T-helper 1 cell treated with Interleukin-12 subunit alpha and Interleukin-12 subunit beta and Interleukin-4 antibody, amounts not matched to agents 30 μg/mL and 1 μg/mL, for 36 hours (primary cell): ENCODE measurements around the gene SLC24A3.

ENCODE experiments used
- H3K27ac Mint-ChIP-seq: one replicate; pipeline ENCODE4 v1.8.0; 2021; ENCODE audit warnings: mild to moderate bottlenecking, mixed read lengths
- H3K27me3 Mint-ChIP-seq: one replicate; pipeline ENCODE4 v1.8.0; 2021; ENCODE audit warnings: low read depth, mixed read lengths
- H3K36me3 Mint-ChIP-seq: one replicate; pipeline ENCODE4 v1.8.0; 2021; ENCODE audit warnings: low read depth, mixed read lengths
- H3K4me1 Mint-ChIP-seq: one replicate; pipeline ENCODE4 v1.8.0; 2021; ENCODE audit warnings: low read depth, mixed read lengths
- H3K4me3 Mint-ChIP-seq: one replicate; pipeline ENCODE4 v1.8.0; 2021; ENCODE audit warnings: mild to moderate bottlenecking, moderate library complexity, mixed read lengths
- H3K9me3 Mint-ChIP-seq: one replicate; pipeline ENCODE4 v1.8.0; 2021; ENCODE audit warnings: mixed read lengths

Gene SLC24A3

DNA sequence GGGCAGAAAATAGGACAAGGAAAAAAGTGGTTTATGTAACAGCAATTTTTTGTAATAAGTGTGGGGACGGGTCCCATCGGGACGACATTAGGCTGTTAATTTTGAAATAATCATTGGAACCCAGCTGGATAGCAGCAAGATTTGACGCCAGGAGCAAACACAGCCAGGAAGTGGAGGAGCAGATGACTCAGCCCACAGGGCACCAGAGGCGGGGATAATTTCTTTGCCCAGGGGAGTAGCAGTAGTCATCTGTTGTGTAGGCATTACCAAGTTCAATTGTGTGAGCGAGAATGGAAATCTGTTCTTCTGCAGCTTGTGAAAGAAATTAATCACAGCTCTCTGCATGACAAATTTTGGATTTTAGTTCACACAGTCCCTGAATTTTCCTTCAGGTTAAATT, 523.0 kb downstream of the SLC24A3 start:
- Mint-ChIP-seq H3K36me3 (no peaks in the 10 kb centered on the region), H3K4me3 (no peak overlapping the region), H3K27me3 (no peaks in the 10 kb centered on the region), H3K9me3 (no peaks in the 10 kb centered on the region), H3K4me1 (peaks cover 2% of the 10 kb centered on the region), H3K27ac (no peak overlapping the region)

DNA sequence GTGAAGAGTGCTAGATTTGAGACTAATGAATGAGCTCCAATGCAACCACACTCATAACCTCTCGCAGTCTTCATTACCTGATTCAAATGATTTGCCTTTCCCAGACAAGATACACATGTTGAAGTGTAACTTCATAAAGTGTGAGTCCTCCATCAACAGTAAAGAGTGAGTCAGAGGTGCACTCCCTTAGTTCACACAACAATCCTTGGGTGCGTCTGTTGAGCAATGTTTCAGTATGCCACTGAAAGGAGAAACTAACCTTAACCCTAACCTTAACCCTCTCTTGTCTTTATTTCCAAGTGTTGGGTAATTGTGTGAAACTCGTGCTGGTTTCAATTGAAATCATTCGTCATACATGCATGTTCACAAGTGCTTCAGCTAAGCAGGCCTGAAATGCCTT, 524.6 kb downstream of the SLC24A3 start:
- H3K27ac Mint-ChIP-seq: no peak overlapping the region
- peaks cover 2% of the 10 kb centered on the region for H3K4me1 Mint-ChIP-seq
- no peaks in the 10 kb centered on the region for H3K9me3 Mint-ChIP-seq
- no peaks in the 10 kb centered on the region for H3K36me3 Mint-ChIP-seq
- H3K27me3 Mint-ChIP-seq: peaks cover 12% of the 10 kb centered on the region
- H3K4me3 Mint-ChIP-seq: no peak overlapping the region

DNA sequence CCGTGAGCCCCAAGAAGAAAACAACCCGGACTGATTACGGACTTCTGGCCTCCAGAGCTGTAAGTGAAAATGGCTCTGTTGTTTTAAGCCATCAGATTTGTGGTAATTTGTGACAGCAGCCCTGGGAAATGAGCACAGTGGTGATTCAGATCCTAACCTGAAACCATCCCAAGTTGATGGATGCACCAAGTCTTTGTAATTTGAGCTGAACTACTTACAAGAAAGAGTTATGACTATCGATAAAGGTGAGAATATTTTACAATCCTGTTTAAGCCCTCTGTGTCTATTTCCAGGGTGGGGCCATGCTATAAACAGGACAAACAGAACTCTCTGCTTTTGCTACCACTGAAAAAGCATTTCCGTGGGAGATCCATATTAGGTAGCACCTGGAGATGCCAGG, 526.5 kb downstream of the SLC24A3 start:
- no peak overlapping the region for H3K4me3 Mint-ChIP-seq

DNA sequence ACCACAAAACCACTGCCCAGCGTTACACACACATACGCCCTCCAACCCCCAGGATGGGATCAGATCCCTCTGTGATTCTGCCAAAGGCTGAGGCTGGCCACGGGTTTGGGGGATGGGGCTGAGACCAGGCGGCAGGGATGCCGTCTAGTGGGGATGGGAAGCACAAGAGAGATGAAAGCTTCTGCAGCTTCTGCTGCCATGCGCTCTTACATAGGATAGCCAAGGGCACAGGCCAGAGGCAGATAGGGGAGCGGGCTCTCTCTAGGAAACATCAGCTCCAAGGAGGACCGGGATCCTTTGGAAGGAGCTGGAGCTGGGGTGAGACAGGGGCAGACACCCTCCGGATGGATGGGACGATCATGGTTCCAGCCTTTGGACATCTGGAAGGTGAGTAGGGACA, 526.9 kb downstream of the SLC24A3 start:
- Mint-ChIP-seq H3K4me1 (peaks cover 2% of the 10 kb centered on the region), H3K27me3 (peaks cover 13% of the 10 kb centered on the region), H3K9me3 (no peaks in the 10 kb centered on the region), H3K27ac (no peak overlapping the region), H3K4me3 (no peak overlapping the region), H3K36me3 (no peaks in the 10 kb centered on the region)

More for the DNA sequence above, 526.5 kb downstream of the SLC24A3 start:
- Mint-ChIP-seq H3K27me3 (peaks cover 13% of the 10 kb centered on the region), H3K4me1 (peaks cover 2% of the 10 kb centered on the region), H3K27ac (no peak overlapping the region), H3K36me3 (no peaks in the 10 kb centered on the region), H3K9me3 (no peaks in the 10 kb centered on the region)

DNA sequence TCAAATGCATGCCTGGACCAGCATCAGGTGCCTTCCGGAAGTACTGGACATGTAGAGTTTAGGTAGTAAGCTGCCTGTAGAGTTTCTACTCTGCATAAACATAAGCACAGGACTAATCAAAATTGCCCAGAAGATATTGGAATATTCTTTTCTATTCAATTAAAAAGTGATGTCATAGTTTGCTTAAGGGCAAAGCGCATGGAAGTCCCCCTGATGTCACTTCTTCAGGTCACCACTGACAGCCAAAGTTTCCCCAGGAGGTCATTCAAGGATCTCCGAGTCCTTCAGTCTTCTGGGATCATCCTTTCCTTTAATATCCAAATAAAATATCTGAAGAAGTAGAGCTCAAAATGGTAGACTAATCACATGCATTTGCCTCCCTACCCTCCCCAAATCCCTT, 528.1 kb downstream of the SLC24A3 start:
- Mint-ChIP-seq H3K4me1 (peaks cover 2% of the 10 kb centered on the region), H3K27me3 (peaks cover 13% of the 10 kb centered on the region), H3K4me3 (no peak overlapping the region), H3K9me3 (peaks cover 5% of the 10 kb centered on the region), H3K27ac (no peak overlapping the region), H3K36me3 (no peaks in the 10 kb centered on the region)

DNA sequence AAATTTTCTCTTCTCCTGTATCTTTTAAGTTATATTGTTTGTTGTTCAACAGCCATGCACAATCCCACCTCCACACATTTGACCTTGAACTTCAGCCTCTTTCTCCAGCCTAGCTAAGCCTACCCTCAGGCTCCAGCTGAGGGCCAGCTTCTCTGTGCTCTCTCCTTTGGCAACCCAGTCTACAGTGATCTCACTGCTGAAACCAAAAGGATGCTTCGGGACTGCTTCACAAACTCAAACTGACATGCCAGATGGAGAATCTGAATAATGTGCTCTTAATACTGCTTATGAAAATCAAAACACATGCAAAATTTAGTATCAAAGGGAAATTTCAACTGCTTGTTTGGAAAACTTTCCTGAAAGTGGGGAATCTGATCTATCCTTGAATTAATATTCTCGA, 529.5 kb downstream of the SLC24A3 start:
- Mint-ChIP-seq H3K27me3 (peaks cover 13% of the 10 kb centered on the region), H3K36me3 (no peaks in the 10 kb centered on the region), H3K9me3 (peaks cover 5% of the 10 kb centered on the region), H3K4me1 (peaks cover 2% of the 10 kb centered on the region), H3K27ac (no peak overlapping the region), H3K4me3 (no peak overlapping the region)

DNA sequence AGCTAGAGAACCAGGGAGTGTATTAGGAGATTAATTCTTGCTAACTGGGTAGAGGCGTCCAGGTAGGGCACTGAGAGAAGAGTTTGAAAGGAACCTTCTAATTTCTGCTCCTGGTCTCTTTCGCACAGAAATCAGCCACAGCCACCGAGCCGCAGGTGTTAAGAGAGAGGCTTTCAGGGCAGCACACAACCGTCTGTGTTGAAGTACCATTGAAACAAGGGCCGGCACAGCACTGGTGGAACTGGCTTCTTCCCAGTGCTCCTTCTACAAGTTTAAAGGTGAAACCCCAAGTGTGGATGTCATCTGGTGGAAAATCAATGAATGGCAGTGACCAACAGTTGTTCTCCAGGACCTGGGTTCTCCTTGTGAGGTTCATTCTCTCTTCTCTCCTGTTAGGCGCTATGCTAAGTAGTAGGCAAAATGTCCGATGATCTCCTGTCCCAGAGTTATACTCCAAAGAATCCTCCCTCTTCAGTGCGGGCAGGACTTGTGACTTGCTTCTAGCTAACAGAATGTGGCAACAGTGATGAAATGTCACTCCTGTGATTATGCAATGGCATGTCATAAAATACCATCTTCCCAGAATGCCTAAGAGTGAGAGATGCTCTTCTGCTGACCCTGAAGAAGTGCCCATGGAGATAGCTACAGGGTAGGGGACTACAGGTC, 530.7 kb downstream of the SLC24A3 start:
- no peaks in the 10 kb centered on the region for H3K36me3 Mint-ChIP-seq
- H3K27me3 Mint-ChIP-seq: peaks cover 17% of the 10 kb centered on the region
- H3K4me1 Mint-ChIP-seq: no peaks in the 10 kb centered on the region
- H3K9me3 Mint-ChIP-seq: peaks cover 5% of the 10 kb centered on the region
- H3K4me3 Mint-ChIP-seq: no peak overlapping the region
- no peak overlapping the region for H3K27ac Mint-ChIP-seq

DNA sequence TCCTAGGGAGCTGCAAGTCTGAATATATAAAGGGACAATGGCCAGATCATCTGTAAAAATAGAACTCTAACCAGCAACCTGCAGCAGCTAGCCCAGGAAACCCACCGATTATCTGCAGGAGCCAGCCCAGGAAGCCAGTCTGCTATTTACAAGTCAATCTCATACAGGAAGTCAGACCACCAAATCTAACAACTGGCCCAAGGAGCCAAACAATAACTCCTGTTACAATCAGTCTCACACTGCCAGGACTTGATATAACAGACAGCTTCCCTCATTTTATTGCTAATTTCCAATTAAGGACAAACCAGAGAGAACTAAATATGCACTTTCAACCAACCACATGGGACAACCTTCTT, 531.2 kb downstream of the SLC24A3 start:
- no peak overlapping the region for H3K27ac Mint-ChIP-seq
- no peak overlapping the region for H3K4me3 Mint-ChIP-seq
- no peaks in the 10 kb centered on the region for H3K4me1 Mint-ChIP-seq
- H3K9me3 Mint-ChIP-seq: peaks cover 5% of the 10 kb centered on the region
- peaks cover 17% of the 10 kb centered on the region for H3K27me3 Mint-ChIP-seq
- no peaks in the 10 kb centered on the region for H3K36me3 Mint-ChIP-seq

DNA sequence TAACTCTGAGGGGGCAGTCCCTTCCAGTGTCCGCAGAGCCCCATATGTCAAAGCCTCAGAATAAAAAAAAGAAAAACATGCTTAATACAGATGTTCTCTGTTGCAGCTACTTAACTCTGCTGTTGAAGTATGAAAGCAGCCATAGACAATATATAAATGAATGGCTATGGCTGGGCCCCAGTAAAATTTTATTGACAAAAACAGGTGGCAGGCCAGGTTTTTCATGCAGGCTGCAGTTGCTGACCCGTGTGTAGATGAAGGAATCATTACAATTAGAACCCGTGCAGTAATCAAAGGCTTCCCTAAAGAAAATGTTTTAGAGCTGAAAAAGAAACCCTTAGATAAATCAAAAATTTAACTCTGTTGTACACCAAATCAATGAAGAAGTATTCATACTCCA, 532.7 kb downstream of the SLC24A3 start:
- Mint-ChIP-seq H3K9me3 (peaks cover 5% of the 10 kb centered on the region), H3K27me3 (peaks cover 17% of the 10 kb centered on the region), H3K4me1 (no peaks in the 10 kb centered on the region), H3K4me3 (no peak overlapping the region), H3K27ac (no peak overlapping the region), H3K36me3 (no peaks in the 10 kb centered on the region)

DNA sequence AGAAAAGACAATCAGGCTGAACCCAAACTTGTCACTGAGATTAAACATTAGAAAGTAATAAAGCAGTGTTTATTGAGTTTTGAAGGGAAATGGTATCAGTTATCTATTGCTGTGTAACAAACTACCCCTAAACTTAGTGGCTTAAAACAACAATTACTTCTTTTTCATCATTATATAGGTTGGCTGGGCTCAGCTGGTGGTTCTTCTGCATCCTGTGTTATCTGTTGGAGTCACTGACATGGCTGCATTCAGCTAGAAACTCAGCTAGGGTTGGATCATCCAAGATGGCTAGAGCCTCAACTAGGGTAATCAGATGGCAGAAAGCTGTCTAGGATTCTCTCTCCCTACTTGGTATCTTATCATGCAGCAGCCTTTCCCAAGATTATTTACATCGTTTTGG, 533.1 kb downstream of the SLC24A3 start:
- H3K36me3 Mint-ChIP-seq: no peaks in the 10 kb centered on the region
- no peak overlapping the region for H3K4me3 Mint-ChIP-seq
- no peak overlapping the region for H3K27ac Mint-ChIP-seq
- H3K27me3 Mint-ChIP-seq: peaks cover 17% of the 10 kb centered on the region
- no peaks in the 10 kb centered on the region for H3K4me1 Mint-ChIP-seq
- H3K9me3 Mint-ChIP-seq: peaks cover 5% of the 10 kb centered on the region

DNA sequence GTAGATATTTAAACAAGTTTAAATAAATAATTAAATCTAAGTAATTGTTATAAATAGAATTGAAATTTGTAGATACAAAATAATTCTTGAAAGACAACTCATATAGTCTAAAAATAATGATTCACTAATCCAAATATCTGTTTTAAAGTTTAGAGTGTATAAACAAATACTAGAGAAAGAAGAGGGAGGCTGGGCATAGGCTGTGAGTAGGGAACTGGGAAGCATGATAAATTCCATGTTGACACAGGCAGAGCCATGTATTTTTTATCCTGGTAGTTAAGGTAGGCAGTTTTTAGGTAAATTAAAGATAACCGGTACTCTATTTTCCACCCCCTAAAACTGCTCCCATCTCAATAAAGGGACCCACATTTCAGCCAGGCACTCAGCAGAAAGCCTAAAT, 534.0 kb downstream of the SLC24A3 start:
- no peak overlapping the region for H3K27ac Mint-ChIP-seq
- peaks cover 5% of the 10 kb centered on the region for H3K9me3 Mint-ChIP-seq
- H3K27me3 Mint-ChIP-seq: peaks cover 9% of the 10 kb centered on the region
- H3K4me1 Mint-ChIP-seq: no peaks in the 10 kb centered on the region
- H3K36me3 Mint-ChIP-seq: no peaks in the 10 kb centered on the region
- no peak overlapping the region for H3K4me3 Mint-ChIP-seq

DNA sequence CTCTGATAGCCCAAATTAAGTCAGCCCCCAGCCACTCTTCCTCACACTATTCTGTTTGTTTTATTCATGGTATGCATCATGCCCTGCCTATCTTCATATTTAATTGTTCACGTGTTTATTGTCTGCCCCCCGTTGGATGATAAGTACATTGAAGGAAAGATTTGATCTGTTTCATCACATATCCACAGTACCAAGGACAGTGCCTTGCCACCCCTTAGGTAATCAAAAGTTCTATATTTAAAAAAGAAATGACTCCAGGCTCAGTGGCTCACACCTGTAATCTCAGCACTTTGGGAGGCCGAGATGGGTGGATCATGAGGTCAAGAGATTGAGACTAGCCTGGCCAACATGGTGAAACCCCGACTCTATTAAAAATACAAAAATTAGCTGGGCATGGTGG, 535.5 kb downstream of the SLC24A3 start:
- Mint-ChIP-seq H3K4me3 (no peak overlapping the region), H3K27me3 (peaks cover 5% of the 10 kb centered on the region), H3K9me3 (peaks cover 5% of the 10 kb centered on the region), H3K36me3 (no peaks in the 10 kb centered on the region), H3K4me1 (no peaks in the 10 kb centered on the region), H3K27ac (no peak overlapping the region)

DNA sequence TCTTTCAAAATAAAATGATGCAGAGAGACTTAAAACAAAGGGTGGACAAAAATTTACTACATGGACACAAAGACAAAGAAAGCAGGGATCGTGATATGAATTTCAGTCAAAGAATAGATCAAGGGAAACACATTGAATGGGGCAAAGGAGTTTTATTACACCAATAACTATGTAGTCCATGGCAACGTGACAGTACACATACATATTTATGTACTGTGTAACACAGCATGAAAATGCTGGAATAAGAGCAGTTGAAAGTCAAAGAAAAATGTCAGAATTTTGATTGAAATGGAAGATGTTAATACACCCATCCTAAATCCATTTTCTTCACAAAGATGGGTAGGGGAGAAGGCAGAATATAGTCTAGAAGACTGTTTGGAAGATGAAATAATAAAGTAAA, 536.2 kb downstream of the SLC24A3 start:
- peaks cover 5% of the 10 kb centered on the region for H3K9me3 Mint-ChIP-seq
- peaks cover 8% of the 10 kb centered on the region for H3K27me3 Mint-ChIP-seq
- no peaks in the 10 kb centered on the region for H3K4me1 Mint-ChIP-seq
- H3K27ac Mint-ChIP-seq: no peak overlapping the region
- no peaks in the 10 kb centered on the region for H3K36me3 Mint-ChIP-seq
- no peak overlapping the region for H3K4me3 Mint-ChIP-seq

DNA sequence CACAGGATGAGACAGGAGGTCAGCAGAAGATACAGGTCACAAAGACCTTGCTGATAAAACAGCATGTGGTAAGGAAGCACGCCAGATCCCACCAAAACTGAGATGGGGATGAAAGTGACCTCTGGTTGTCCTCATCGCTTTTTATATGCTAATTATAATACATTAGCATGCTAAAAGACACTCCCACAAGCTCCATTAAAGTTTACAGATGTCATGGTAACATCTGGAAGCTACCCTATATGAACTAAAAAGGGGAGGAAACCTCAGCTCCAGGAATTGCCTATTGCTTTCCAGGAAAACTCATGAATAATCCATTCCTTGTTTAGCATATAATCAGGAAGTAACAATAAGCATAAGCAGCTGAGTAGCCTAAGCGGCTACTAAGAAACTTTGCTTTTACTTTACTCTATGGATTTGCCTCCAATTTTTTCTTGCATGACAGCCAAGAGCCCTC, 537.2 kb downstream of the SLC24A3 start:
- Mint-ChIP-seq H3K4me1 (no peaks in the 10 kb centered on the region), H3K27ac (no peak overlapping the region), H3K4me3 (no peak overlapping the region), H3K36me3 (no peaks in the 10 kb centered on the region), H3K9me3 (peaks cover 2% of the 10 kb centered on the region), H3K27me3 (peaks cover 9% of the 10 kb centered on the region)

DNA sequence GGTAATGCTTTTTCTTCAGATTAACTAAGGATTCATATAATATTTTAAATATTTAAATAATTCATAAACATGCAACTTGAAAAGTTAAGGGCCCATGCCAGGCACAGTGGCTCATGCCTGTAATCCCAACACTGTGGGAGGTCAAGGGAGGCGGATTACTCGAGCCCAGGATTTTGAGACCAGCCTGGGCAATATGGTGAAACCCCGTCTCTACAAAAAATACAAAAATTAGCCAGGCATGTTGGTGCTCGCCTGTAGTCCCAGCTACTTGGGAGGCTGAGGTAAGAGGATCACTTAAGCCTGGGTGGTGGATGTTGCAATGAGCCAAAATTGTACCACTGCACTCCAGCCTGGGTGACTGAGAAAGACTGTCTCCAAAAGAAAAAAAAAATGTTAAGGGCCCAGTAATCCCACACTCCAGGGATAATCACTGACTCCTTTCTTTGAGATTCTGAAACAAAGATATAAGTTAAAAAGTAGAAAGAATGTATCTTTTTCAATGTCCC, 537.7 kb downstream of the SLC24A3 start:
- no peaks in the 10 kb centered on the region for H3K9me3 Mint-ChIP-seq
- no peak overlapping the region for H3K4me3 Mint-ChIP-seq
- H3K36me3 Mint-ChIP-seq: no peaks in the 10 kb centered on the region
- peaks cover 9% of the 10 kb centered on the region for H3K27me3 Mint-ChIP-seq
- H3K27ac Mint-ChIP-seq: no peak overlapping the region
- no peaks in the 10 kb centered on the region for H3K4me1 Mint-ChIP-seq
